ENCODE data around the gene SCGB1C2. TPM values are rescaled to one million over a fixed set of nuclear protein-coding genes. Genes with fewer than 3 reads are reported as not detected.
A peak's percentile ranks its signal among the peaks of the same experiment; 100 is the strongest.
"Not testable (repeated sequence)": the region's sequence is repeated elsewhere in the genome, so short reads cannot be mapped to it uniquely, and the experiment has no call there.

Gene SCGB1C2
- total RNA-seq (not detected), polyA plus RNA-seq (ENCODE audit: insufficient read depth in 1 of 8, insufficient read length in 8 of 8, low replicate concordance in 1 of 8) (under 1 TPM in 1 of 8 donors, not detected in 7; 0.68 TPM)
- long read RNA-seq, donor 1: 0 reads
- long read RNA-seq, donor 2: 0 reads
- long read RNA-seq, donor 3: 0 reads
- long read RNA-seq, donor 4: 0 reads
- long read RNA-seq, donor 5: 0 reads
- long read RNA-seq, donor 6: 0 reads
- long read RNA-seq, donor 7, partial matches to known transcripts: 0 of 1 reads
- long read RNA-seq, donor 7, other reads (novel, unspliced or antisense): 0 of 1 reads
- long read RNA-seq, donor 8: 0 reads
- long read RNA-seq, donor 9: 0 reads
- long read RNA-seq, donor 10: 0 reads
- long read RNA-seq, donor 11: 0 reads

- not testable (repeated sequence) for DNase-seq; H3K9me3 ChIP-seq (replicated peaks; ENCODE audit: control insufficient read depth, low read depth, low read length); H3K36me3 ChIP-seq (ENCODE audit: control insufficient read depth, insufficient read depth, low read length); H3K27ac ChIP-seq (ENCODE audit: low read length); H3K4me3 ChIP-seq (ENCODE audit: low read length); H3K4me1 ChIP-seq (ENCODE audit: control insufficient read depth, insufficient read depth, low read length); H3K27me3 ChIP-seq (ENCODE audit: control insufficient read depth, insufficient read depth, low read length)
- WGBS (ENCODE audit: insufficient coverage): no CpG with 5 or more reads among the region's 16 CpGs
Measured at GRCh38 chr17:137166-137807, at the start of gene SCGB1C2. TSS of gene SCGB1C2 (plus strand) at chr17:137569. CDS start at chr17:137591, 22 bp downstream.

DNA sequence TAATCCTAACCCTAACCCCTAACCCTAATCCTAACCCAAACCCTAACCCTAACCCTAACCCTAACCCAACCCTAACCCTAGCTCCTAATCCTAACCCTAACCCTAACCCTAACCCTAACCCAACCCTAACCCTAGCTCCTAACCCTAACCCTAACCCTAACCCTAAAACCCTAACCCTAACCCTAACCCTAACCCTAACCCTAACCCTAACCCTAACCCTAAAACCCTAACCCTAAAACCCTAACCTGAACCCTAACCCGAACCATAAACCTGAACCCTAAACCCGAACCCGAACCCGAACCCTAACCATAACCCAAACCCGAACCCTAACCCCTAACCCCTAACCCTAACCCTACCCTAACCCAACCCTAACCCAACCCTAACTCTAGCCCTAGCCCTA is 24.3 kb upstream of the SCGB1C2 start:
- not testable (repeated sequence) for H3K36me3 ChIP-seq (ENCODE audit: control insufficient read depth, insufficient read depth, low read length); H3K27me3 ChIP-seq (ENCODE audit: control insufficient read depth, insufficient read depth, low read length); H3K4me1 ChIP-seq (ENCODE audit: control insufficient read depth, insufficient read depth, low read length); H3K27ac ChIP-seq (ENCODE audit: low read length); H3K4me3 ChIP-seq (ENCODE audit: low read length); H3K9me3 ChIP-seq (replicated peaks; ENCODE audit: control insufficient read depth, low read depth, low read length)
- peak; percentile 29 for DNase-seq
- WGBS (ENCODE audit: insufficient coverage): no CpG with 5 or more reads among the region's 5 CpGs

GRCh38 chr17:118339-118917 is 18.9 kb upstream of the SCGB1C2 start:
- not testable (repeated sequence) for H3K4me1 ChIP-seq (ENCODE audit: control insufficient read depth, insufficient read depth, low read length); H3K36me3 ChIP-seq (ENCODE audit: control insufficient read depth, insufficient read depth, low read length); H3K9me3 ChIP-seq (replicated peaks; ENCODE audit: control insufficient read depth, low read depth, low read length); H3K4me3 ChIP-seq (ENCODE audit: low read length); H3K27ac ChIP-seq (ENCODE audit: low read length); H3K27me3 ChIP-seq (ENCODE audit: control insufficient read depth, insufficient read depth, low read length)
- no CpG with 5 or more reads among the region's 20 CpGs for WGBS (ENCODE audit: insufficient coverage)
- peak; percentile 0 for DNase-seq

DNA sequence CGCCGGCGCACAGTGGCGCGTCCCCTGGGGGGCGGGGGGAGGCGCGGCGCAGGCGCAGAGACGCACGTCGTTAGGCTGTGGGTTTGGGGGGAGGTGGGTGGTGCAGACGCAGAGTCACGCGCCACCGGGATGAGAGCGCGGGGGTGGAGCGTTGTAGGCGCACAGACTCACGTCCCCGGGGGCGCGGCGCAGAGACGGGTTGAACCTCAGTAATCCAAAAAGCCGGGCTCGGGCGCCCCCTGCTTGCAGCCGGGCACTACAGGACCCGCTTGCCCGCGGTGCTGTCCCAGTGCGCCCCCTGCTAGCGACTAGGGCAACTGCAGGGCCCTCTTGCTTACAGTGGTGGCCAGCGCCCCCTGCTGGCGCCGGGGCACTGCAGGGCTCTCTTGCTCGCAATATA is 3.4 kb upstream of the SCGB1C2 start:
- not testable (repeated sequence) for H3K27me3 ChIP-seq (ENCODE audit: control insufficient read depth, insufficient read depth, low read length); H3K9me3 ChIP-seq (replicated peaks; ENCODE audit: control insufficient read depth, low read depth, low read length); H3K4me1 ChIP-seq (ENCODE audit: control insufficient read depth, insufficient read depth, low read length); H3K4me3 ChIP-seq (ENCODE audit: low read length); H3K27ac ChIP-seq (ENCODE audit: low read length); H3K36me3 ChIP-seq (ENCODE audit: control insufficient read depth, insufficient read depth, low read length); DNase-seq
- WGBS (ENCODE audit: insufficient coverage): no CpG with 5 or more reads among the region's 40 CpGs

DNA sequence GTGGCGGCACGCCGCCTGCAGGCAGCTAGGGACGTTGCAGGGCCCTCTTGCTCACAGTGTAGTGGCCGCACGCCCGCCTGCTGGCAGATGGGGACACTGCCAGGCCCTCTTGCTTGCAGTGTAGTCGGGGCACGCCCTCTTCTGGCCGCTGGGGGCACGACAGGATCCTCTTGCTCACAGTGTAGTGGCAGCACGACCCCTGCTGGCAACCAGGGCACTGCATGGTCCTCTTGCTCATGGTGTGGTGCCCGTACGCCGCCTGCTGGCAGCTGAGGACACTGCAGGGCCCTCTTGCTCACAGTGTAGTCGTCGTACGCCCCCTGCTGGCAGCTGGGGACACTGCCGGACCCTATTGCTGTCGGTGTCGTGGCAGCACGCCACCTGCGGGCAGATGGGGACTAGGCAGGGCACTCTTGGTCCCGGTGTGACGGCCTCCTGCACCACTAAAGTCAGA is 3.0 kb upstream of the SCGB1C2 start:
- H3K4me3 ChIP-seq (ENCODE audit: low read length); H3K4me1 ChIP-seq (ENCODE audit: control insufficient read depth, insufficient read depth, low read length); DNase-seq; H3K9me3 ChIP-seq (replicated peaks; ENCODE audit: control insufficient read depth, low read depth, low read length); H3K27me3 ChIP-seq (ENCODE audit: control insufficient read depth, insufficient read depth, low read length); H3K27ac ChIP-seq (ENCODE audit: low read length); H3K36me3 ChIP-seq (ENCODE audit: control insufficient read depth, insufficient read depth, low read length): not testable (repeated sequence)
- WGBS (ENCODE audit: insufficient coverage): no CpG with 5 or more reads among the region's 25 CpGs

DNA sequence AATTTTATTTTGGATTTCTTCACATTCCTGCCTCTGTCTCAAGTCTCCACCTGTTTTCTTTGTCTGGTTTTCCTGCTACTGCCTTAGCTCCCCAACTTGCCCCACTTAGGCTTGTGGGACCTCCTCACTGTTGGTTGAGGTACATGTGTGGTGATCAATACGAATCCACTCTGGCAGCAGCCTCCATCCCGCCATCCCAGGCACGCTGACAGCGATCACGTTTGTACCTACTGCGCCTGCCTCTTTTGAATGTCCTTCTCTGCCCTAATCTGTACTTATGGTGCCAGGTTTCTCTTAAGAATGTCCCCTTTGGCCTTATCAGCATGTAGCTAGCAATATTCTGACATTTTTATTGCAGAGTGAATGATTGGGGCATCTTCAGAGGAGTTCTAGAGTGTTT is 2.3 kb upstream of the SCGB1C2 start:
- not testable (repeated sequence) for H3K27me3 ChIP-seq (ENCODE audit: control insufficient read depth, insufficient read depth, low read length); DNase-seq; H3K4me1 ChIP-seq (ENCODE audit: control insufficient read depth, insufficient read depth, low read length); H3K4me3 ChIP-seq (ENCODE audit: low read length); H3K27ac ChIP-seq (ENCODE audit: low read length); H3K9me3 ChIP-seq (replicated peaks; ENCODE audit: control insufficient read depth, low read depth, low read length); H3K36me3 ChIP-seq (ENCODE audit: control insufficient read depth, insufficient read depth, low read length)
- WGBS (ENCODE audit: insufficient coverage): no CpG with 5 or more reads among the region's 6 CpGs

GRCh38 chr17:135895-136294 is 1.5 kb upstream of the SCGB1C2 start:
- not testable (repeated sequence) for H3K36me3 ChIP-seq (ENCODE audit: control insufficient read depth, insufficient read depth, low read length); DNase-seq
- no CpG with 5 or more reads among the region's 1 CpG for WGBS (ENCODE audit: insufficient coverage)

DNA sequence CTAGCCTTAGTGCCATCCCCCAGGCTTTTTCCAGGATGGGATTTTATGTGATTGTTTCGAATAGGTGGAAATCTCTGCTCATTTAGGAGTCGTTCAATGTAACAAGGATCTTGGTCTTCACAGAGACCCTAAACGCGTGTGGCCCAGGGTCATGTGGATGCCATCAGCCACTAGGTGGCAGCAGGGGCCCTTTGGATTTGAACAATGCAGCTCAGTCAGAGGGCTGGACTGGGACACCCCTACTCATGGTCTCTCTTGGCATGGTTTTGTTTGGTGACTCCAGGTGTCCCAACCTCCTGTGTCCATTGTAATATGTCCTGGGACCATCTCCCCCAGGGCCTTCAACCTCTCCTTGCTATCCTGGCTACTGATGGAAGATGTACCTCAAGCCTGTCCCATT is 838 bp upstream of the SCGB1C2 start:
- not testable (repeated sequence) for H3K36me3 ChIP-seq (ENCODE audit: control insufficient read depth, insufficient read depth, low read length); H3K9me3 ChIP-seq (replicated peaks; ENCODE audit: control insufficient read depth, low read depth, low read length); H3K4me1 ChIP-seq (ENCODE audit: control insufficient read depth, insufficient read depth, low read length); DNase-seq; H3K27me3 ChIP-seq (ENCODE audit: control insufficient read depth, insufficient read depth, low read length); H3K4me3 ChIP-seq (ENCODE audit: low read length); H3K27ac ChIP-seq (ENCODE audit: low read length)
- no CpG with 5 or more reads among the region's 4 CpGs for WGBS (ENCODE audit: insufficient coverage)

More at GRCh38 chr17:135895-136294, 1.5 kb upstream of the SCGB1C2 start:
- not testable (repeated sequence) for H3K27ac ChIP-seq (ENCODE audit: low read length); H3K9me3 ChIP-seq (replicated peaks; ENCODE audit: control insufficient read depth, low read depth, low read length); H3K4me3 ChIP-seq (ENCODE audit: low read length); H3K4me1 ChIP-seq (ENCODE audit: control insufficient read depth, insufficient read depth, low read length); H3K27me3 ChIP-seq (ENCODE audit: control insufficient read depth, insufficient read depth, low read length)

DNA sequence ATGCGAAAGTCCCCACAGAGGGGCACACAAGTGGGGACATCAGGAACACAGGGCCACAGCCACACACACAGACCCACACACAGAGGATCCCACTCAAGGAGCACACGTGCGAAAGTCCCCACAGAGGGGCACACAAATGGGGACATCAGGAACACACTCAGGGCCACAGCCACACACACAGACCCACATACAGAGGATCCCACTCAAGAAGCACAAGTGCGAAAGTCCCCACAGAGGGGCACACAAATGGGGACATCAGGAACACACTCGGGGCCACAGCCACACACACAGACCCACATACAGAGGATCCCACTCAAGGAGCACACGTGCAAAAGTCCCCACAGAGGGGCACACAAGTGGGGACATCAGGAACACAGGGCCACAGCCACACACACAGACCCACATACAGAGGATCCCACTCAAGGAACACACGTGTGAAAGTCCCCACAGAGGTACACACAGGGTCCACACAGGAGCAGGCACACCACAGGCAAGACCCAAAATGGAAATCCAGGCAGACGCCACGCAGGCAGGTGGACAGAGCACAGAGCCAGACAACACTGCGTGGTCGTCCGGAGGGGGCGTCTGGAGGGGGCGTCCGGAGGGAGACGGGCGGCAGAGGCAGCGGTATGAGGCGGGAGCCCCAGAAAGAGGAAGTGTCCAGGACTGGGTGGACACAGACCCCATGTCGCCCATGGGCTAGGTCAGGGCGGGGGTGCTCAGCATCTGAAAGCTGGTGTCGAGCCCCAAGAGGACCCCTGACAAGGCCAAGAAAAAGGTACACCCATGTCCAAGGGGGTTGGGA is 2.2 kb downstream of the SCGB1C2 start:
- not testable (repeated sequence) for DNase-seq; H3K9me3 ChIP-seq (replicated peaks; ENCODE audit: control insufficient read depth, low read depth, low read length); H3K36me3 ChIP-seq (ENCODE audit: control insufficient read depth, insufficient read depth, low read length); H3K4me3 ChIP-seq (ENCODE audit: low read length); H3K27ac ChIP-seq (ENCODE audit: low read length); H3K27me3 ChIP-seq (ENCODE audit: control insufficient read depth, insufficient read depth, low read length); H3K4me1 ChIP-seq (ENCODE audit: control insufficient read depth, insufficient read depth, low read length)
- no CpG with 5 or more reads among the region's 22 CpGs for WGBS (ENCODE audit: insufficient coverage)

DNA sequence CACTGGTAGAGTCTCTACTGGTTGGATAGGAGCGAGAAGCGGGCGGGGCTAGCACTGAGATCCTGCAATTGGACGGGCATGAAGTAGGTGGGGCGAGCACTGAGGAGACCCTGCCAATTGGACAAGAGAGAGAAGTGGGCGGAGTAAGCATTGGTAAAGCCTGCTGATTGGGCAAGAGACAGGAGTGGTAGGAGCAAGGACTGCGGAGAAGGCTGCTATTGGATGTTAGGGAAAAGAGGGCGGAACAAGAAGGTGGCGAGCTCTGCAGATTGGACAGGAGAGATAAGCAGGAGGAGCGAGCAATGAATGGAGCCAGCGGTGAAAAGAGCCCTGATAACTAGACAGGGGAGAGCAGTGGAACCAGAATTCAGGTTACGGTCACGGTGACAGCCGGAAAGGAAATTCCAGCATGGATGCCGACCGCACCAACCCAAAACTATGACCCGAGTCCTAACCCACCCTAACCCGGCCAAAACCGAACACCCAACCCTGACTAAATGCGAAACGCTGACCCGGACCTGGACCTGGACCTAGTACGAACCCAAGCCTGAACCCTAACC is 4.8 kb downstream of the SCGB1C2 start:
- DNase-seq: no peak

More for the DNA sequence above, 4.8 kb downstream of the SCGB1C2 start:
- peaks cover 6% of the 10 kb centered on the region for H3K27me3 ChIP-seq (ENCODE audit: control insufficient read depth, insufficient read depth, low read length)
- no peak overlapping the region for H3K4me3 ChIP-seq (ENCODE audit: low read length)
- no peak overlapping the region for H3K27ac ChIP-seq (ENCODE audit: low read length)
- peaks cover 6% of the 10 kb centered on the region for H3K4me1 ChIP-seq (ENCODE audit: control insufficient read depth, insufficient read depth, low read length)
- H3K36me3 ChIP-seq (ENCODE audit: control insufficient read depth, insufficient read depth, low read length): no peaks in the 10 kb centered on the region
- H3K9me3 ChIP-seq (replicated peaks; ENCODE audit: control insufficient read depth, low read depth, low read length): no peaks in the 10 kb centered on the region
- WGBS (ENCODE audit: insufficient coverage): 94% methylated on average over 19 of the region's 23 CpGs

All from muscle of leg (tissue), 16 donors.